ENCODE results near the gene TMEM117.

The TMEM117 gene

GRCh38 chr12:44217146-44217883 is 381.4 kb downstream of the TMEM117 start:
- TF ChIP-seq CTCF (IDR thresholded peaks at IDR 0.05; ENCODE audit: low read length, missing control alignments) = no peak
- H3K4me3 ChIP-seq (replicated peaks; ENCODE audit: low read depth, low read length) = no peak overlapping the region
- DNase-seq (ENCODE audit: low read depth) = no peak

- no peak overlapping the region for H3K4me3 ChIP-seq (replicated peaks; ENCODE audit: low read depth, low read length)
- TF ChIP-seq CTCF (IDR thresholded peaks at IDR 0.05; ENCODE audit: low read length, missing control alignments) = no peak
- DNase-seq (ENCODE audit: low read depth) = no peak
These were observed 387.9 kb downstream of the TMEM117 start for GRCh38 chr12:44223736-44224135.

GRCh38 chr12:44224399-44225148 is 388.7 kb downstream of the TMEM117 start:
- no peak for DNase-seq (ENCODE audit: low read depth)
- no peak overlapping the region for H3K4me3 ChIP-seq (replicated peaks; ENCODE audit: low read depth, low read length)
- TF ChIP-seq CTCF (IDR thresholded peaks at IDR 0.05; ENCODE audit: low read length, missing control alignments) = no peak

GRCh38 chr12:44225149-44225510 is 389.2 kb downstream of the TMEM117 start:
- no peak overlapping the region for H3K4me3 ChIP-seq (replicated peaks; ENCODE audit: low read depth, low read length)
- no peak for TF ChIP-seq CTCF (IDR thresholded peaks at IDR 0.05; ENCODE audit: low read length, missing control alignments)
- DNase-seq (ENCODE audit: low read depth) = peak; percentile 13

- H3K4me3 ChIP-seq (replicated peaks; ENCODE audit: low read depth, low read length) = no peak overlapping the region
- TF ChIP-seq CTCF (IDR thresholded peaks at IDR 0.05; ENCODE audit: low read length, missing control alignments) = no peak
- DNase-seq (ENCODE audit: low read depth) = no peak
These were observed 391.7 kb downstream of the TMEM117 start for GRCh38 chr12:44227616-44228015.

- TF ChIP-seq CTCF (IDR thresholded peaks at IDR 0.05; ENCODE audit: low read length, missing control alignments) = no peak
- no peak for DNase-seq (ENCODE audit: low read depth)
These were observed 394.0 kb downstream of the TMEM117 start for GRCh38 chr12:44229846-44230245.

More at GRCh38 chr12:44229846-44230245, 394.0 kb downstream of the TMEM117 start:
- no peak overlapping the region for H3K4me3 ChIP-seq (replicated peaks; ENCODE audit: low read depth, low read length)
